Kidney (tissue), 14 donors: Measurements from ENCODE around the gene PRELID3B. TPM values are rescaled to one million over a fixed set of nuclear protein-coding genes. Genes with fewer than 3 reads are reported as not detected.

ENCODE experiments used
- DNase-seq, 5 donors: peaks; one replicate each; pipeline ENCODE4 v3.0.0-alpha.2; 2013 to 2020
- FAIRE-seq: peaks from 2 replicates; lab custom pipeline; 2012; peaks lifted over from hg19 to GRCh38; lab: Jason Lieb, UNC
- H3K27ac ChIP-seq, 2 donors: one replicate each; pipeline ENCODE4 v1.7.0; 2013; ENCODE audit warnings: low read depth in 2 of 2, low read length in 2 of 2, inconsistent platforms in 1 of 2
- H3K27me3 ChIP-seq: one replicate; pipeline ENCODE4 v1.7.1; 2013; ENCODE audit warnings: low read length, inconsistent platforms; ENCODE audit not compliant: control insufficient read depth, insufficient read depth
- H3K36me3 ChIP-seq, 3 donors: one replicate each; pipeline versions ENCODE4 v1.7.0 to v1.7.1; 2013; ENCODE audit warnings: low read length in 3 of 3, control low read depth in 1 of 3, inconsistent platforms in 1 of 3; ENCODE audit not compliant: insufficient read depth in 3 of 3, control insufficient read depth in 2 of 3
- H3K4me1 ChIP-seq, 3 donors: one replicate each; pipeline versions ENCODE4 v1.7.0 to v1.7.1; 2013; ENCODE audit warnings: low read length in 3 of 3, inconsistent platforms in 1 of 3, low read depth in 1 of 3; ENCODE audit not compliant: control insufficient read depth in 2 of 3, insufficient read depth in 2 of 3
- H3K4me3 ChIP-seq, 3 donors: one replicate each; pipeline versions ENCODE4 v1.7.0 to v1.8.1; 2013; ENCODE audit warnings: low read length in 3 of 3, control low read depth in 1 of 3, inconsistent platforms in 1 of 3
- H3K9ac ChIP-seq, 3 donors: one replicate each; pipeline versions ENCODE4 v1.7.0 to v1.7.1; 2013; ENCODE audit warnings: low read length in 3 of 3, control low read depth in 1 of 3, inconsistent platforms in 1 of 3
- H3K9me3 ChIP-seq, 3 donors: one replicate each; pipeline versions ENCODE4 v1.7.0 to v1.7.1; 2013; ENCODE audit warnings: low read length in 3 of 3, control low read depth in 1 of 3, inconsistent platforms in 1 of 3; ENCODE audit not compliant: control insufficient read depth in 2 of 3, insufficient read depth in 1 of 3
- intact Hi-C: fragments of 100-400 bp; cut with DNase I; formaldehyde crosslinking; loops from one replicate; pipeline ENCODE4 v1.11.1; 2022
- polyA plus RNA-seq: library from polyadenylated mRNA; stranded (reverse); fragments of 350-450 nt; fragmentation: Illumina TruSeq; extraction: RNeasy Lipid Tissue Mini Kit (QIAGEN cat#74804); gene quantifications from one replicate; pipeline ENCODE4 v1.2.3, GENCODE V29; 2014; ENCODE audit warnings: low read depth, low replicate concordance; ENCODE audit not compliant: insufficient read depth
- total RNA-seq: library from RNA; stranded (reverse); fragmentation: NEBNext Ultra II Directional; extraction: Animal tissue kit (Norgen Biotek cat#: 25700); gene quantifications from one replicate; pipeline ENCODE4 v1.2.1, GENCODE V29; 2021
- TF ChIP-seq, protein P1 (sequence below): IDR thresholded peaks from 3 replicates; pipeline ENCODE4 v1.5.1; 2012; ENCODE audit warnings: mild to moderate bottlenecking, moderate library complexity, borderline replicate concordance; ENCODE audit not compliant: insufficient read depth; ENCODE audit errors: extremely low read depth
- donor health status: control.
- donor health status: control.
- donor health status: control.
- donor health status: control.
- donor health status: control.
- donor health status: DM: yes; HTN: yes; CAD: no.
- donor health status: Normal renal cell carcinoma (clear cell type).

PRELID3B gene
- total and polyA plus RNA-seq, 2 donors from 2014 or later: 26.4 to 38.5 TPM

GRCh38 chr20:59048681-59049030 is 6.1 kb upstream of the PRELID3B start:
- Histone ChIP-seq H3K9ac (no peak overlapping the region), H3K4me3 (no peak overlapping the region), H3K27me3 (no peaks in the 10 kb centered on the region), H3K27ac (no peak overlapping the region), H3K36me3 (no peaks in the 10 kb centered on the region), H3K9me3 (no peaks in the 10 kb centered on the region), H3K4me1 (no peaks in the 10 kb centered on the region)
- TF ChIP-seq, protein P1, sequence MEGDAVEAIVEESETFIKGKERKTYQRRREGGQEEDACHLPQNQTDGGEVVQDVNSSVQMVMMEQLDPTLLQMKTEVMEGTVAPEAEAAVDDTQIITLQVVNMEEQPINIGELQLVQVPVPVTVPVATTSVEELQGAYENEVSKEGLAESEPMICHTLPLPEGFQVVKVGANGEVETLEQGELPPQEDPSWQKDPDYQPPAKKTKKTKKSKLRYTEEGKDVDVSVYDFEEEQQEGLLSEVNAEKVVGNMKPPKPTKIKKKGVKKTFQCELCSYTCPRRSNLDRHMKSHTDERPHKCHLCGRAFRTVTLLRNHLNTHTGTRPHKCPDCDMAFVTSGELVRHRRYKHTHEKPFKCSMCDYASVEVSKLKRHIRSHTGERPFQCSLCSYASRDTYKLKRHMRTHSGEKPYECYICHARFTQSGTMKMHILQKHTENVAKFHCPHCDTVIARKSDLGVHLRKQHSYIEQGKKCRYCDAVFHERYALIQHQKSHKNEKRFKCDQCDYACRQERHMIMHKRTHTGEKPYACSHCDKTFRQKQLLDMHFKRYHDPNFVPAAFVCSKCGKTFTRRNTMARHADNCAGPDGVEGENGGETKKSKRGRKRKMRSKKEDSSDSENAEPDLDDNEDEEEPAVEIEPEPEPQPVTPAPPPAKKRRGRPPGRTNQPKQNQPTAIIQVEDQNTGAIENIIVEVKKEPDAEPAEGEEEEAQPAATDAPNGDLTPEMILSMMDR: no peak
- intact Hi-C loops: no loop called here
- no peak for DNase-seq
- FAIRE-seq: no peak

GRCh38 chr20:59047938-59048680 is 5.5 kb upstream of the PRELID3B start:
- no peak overlapping the region for H3K27ac ChIP-seq
- DNase-seq: no peak

GRCh38 chr20:59046862-59047261 is 4.3 kb upstream of the PRELID3B start:
- FAIRE-seq (no peak), DNase-seq (no peak)
- H3K4me1 ChIP-seq: peaks cover 0 to 5% (median 5%) of the 10 kb centered on the region in 3 donors
- no peaks in the 10 kb centered on the region for H3K27me3 ChIP-seq
- H3K27ac ChIP-seq: no peak overlapping the region
- TF ChIP-seq, protein P1: no peak
- H3K9ac ChIP-seq: no peak overlapping the region
- no peaks in the 10 kb centered on the region for H3K36me3 ChIP-seq
- H3K4me3 ChIP-seq: no peak overlapping the region
- intact Hi-C loops: no loop called here
- H3K9me3 ChIP-seq: no peaks in the 10 kb centered on the region

More at GRCh38 chr20:59047938-59048680, 5.5 kb upstream of the PRELID3B start:
- Histone ChIP-seq H3K4me3 (no peak overlapping the region), H3K27me3 (no peaks in the 10 kb centered on the region), H3K36me3 (no peaks in the 10 kb centered on the region), H3K9ac (no peak overlapping the region), H3K9me3 (no peaks in the 10 kb centered on the region), H3K4me1 (peaks cover 0 to 3% (median 3%) of the 10 kb centered on the region in 3 donors)
- TF ChIP-seq, protein P1: no peak
- intact Hi-C loops: no loop called here
- no peak for FAIRE-seq
